Mucosa of rectum (tissue), 2 donors: ENCODE measurements around the gene TCFL5.

Experiments used
- H3K27ac ChIP-seq, 2 donors: one replicate each; pipeline ENCODE4 v1.7.0; 2013; ENCODE audit warnings: inconsistent platforms in 2 of 2, low read depth in 2 of 2, low read length in 2 of 2
- H3K27me3 ChIP-seq, 2 donors: one replicate each; pipeline ENCODE4 v1.7.0; 2013; ENCODE audit warnings: low read length in 2 of 2; ENCODE audit not compliant: control insufficient read depth in 2 of 2, insufficient read depth in 2 of 2
- H3K36me3 ChIP-seq, 2 donors: one replicate each; pipeline ENCODE4 v1.7.0; 2013; ENCODE audit warnings: low read length in 2 of 2; ENCODE audit not compliant: control insufficient read depth in 2 of 2, insufficient read depth in 2 of 2
- H3K4me1 ChIP-seq, 2 donors: one replicate each; pipeline ENCODE4 v1.7.0; 2013; ENCODE audit warnings: low read length in 2 of 2, mild to moderate bottlenecking in 1 of 2; ENCODE audit not compliant: control insufficient read depth in 2 of 2, insufficient read depth in 2 of 2
- H3K4me3 ChIP-seq, 2 donors: one replicate each; pipeline ENCODE4 v1.7.0; 2013; ENCODE audit warnings: low read length in 2 of 2
- H3K9ac ChIP-seq, 2 donors: one replicate each; pipeline ENCODE4 v1.7.0; 2013; ENCODE audit warnings: low read length in 2 of 2, low read depth in 1 of 2, mild to moderate bottlenecking in 1 of 2
- H3K9me3 ChIP-seq, 2 donors: one replicate each; pipeline ENCODE4 v1.7.0; 2013; ENCODE audit warnings: low read length in 2 of 2; ENCODE audit not compliant: control insufficient read depth in 2 of 2
- donor health status: healthy.
- donor health status: Normal muscosa, but diverticular disease.

TCFL5 gene

GRCh38 chr20:62816884-62817873, 44.4 kb downstream of the TCFL5 start, which contains the start of gene COL9A3:
Gene COL9A3, plus strand, starts transcription at chr20:62817050. Its CDS starts 15 bp downstream, at chr20:62817065.
- no peaks in the 10 kb centered on the region for H3K9me3 ChIP-seq
- H3K9ac ChIP-seq, result no peak within 1 kb of the TSS
- no peak within 1 kb of the TSS for H3K4me3 ChIP-seq
- H3K4me1 ChIP-seq, result peaks cover 2 to 4% of the 10 kb centered on the region in 2 donors
- peaks cover 0 to 2% of the 10 kb centered on the region in 2 donors for H3K36me3 ChIP-seq
- no peak within 1 kb of the TSS for H3K27ac ChIP-seq
- peaks cover 21 to 41% of the 10 kb centered on the region in 2 donors for H3K27me3 ChIP-seq

GRCh38 chr20:62816031-62816883, 45.4 kb downstream of the TCFL5 start:
- no peak overlapping the region for H3K9ac ChIP-seq
- H3K4me3 ChIP-seq, result no peak overlapping the region
- H3K4me1 ChIP-seq, result peaks cover 2 to 4% of the 10 kb centered on the region in 2 donors
- H3K27ac ChIP-seq, result no peak overlapping the region
- peaks cover 4 to 9% of the 10 kb centered on the region in 2 donors for H3K36me3 ChIP-seq
- peaks cover 21 to 41% of the 10 kb centered on the region in 2 donors for H3K27me3 ChIP-seq
- no peaks in the 10 kb centered on the region for H3K9me3 ChIP-seq

GRCh38 chr20:62815066-62815991, 46.3 kb downstream of the TCFL5 start:
- Histone ChIP-seq H3K27ac (no peak overlapping the region), H3K36me3 (peaks cover 10 to 12% of the 10 kb centered on the region in 2 donors), H3K9ac (no peak overlapping the region), H3K9me3 (no peaks in the 10 kb centered on the region), H3K27me3 (peaks cover 21 to 41% of the 10 kb centered on the region in 2 donors), H3K4me1 (peaks cover 2 to 4% of the 10 kb centered on the region in 2 donors), H3K4me3 (no peak overlapping the region)

GRCh38 chr20:62814709-62815065, 46.9 kb downstream of the TCFL5 start:
- Histone ChIP-seq H3K27me3 (peaks cover 21 to 38% of the 10 kb centered on the region in 2 donors), H3K4me1 (peaks cover 2 to 4% of the 10 kb centered on the region in 2 donors), H3K36me3 (peaks cover 17 to 18% of the 10 kb centered on the region in 2 donors), H3K4me3 (no peak overlapping the region), H3K9me3 (no peaks in the 10 kb centered on the region), H3K27ac (no peak overlapping the region), H3K9ac (no peak overlapping the region)

- H3K27ac ChIP-seq, result no peak overlapping the region
- H3K9me3 ChIP-seq, result no peaks in the 10 kb centered on the region
- peaks cover 21 to 34% of the 10 kb centered on the region in 2 donors for H3K27me3 ChIP-seq
- peaks cover 2 to 4% of the 10 kb centered on the region in 2 donors for H3K4me1 ChIP-seq
- no peak overlapping the region for H3K9ac ChIP-seq
- H3K36me3 ChIP-seq, result peaks cover 22 to 23% of the 10 kb centered on the region in 2 donors
- no peak overlapping the region for H3K4me3 ChIP-seq
Observed at GRCh38 chr20:62814060-62814708, 47.4 kb downstream of the TCFL5 start.

- Histone ChIP-seq H3K4me1 (peaks cover 0 to under 1% of the 10 kb centered on the region in 2 donors), H3K36me3 (peaks cover 25 to 26% of the 10 kb centered on the region in 2 donors), H3K9ac (no peak overlapping the region)
Observed at GRCh38 chr20:62813588-62813987, 48.0 kb downstream of the TCFL5 start.

GRCh38 chr20:62812907-62813200, 48.8 kb downstream of the TCFL5 start:
- H3K9ac ChIP-seq, result no peak overlapping the region
- no peak overlapping the region for H3K27ac ChIP-seq
- no peaks in the 10 kb centered on the region for H3K9me3 ChIP-seq
- no peak overlapping the region for H3K4me3 ChIP-seq
- H3K36me3 ChIP-seq, result peaks cover 29 to 32% of the 10 kb centered on the region in 2 donors
- peaks cover 12 to 26% of the 10 kb centered on the region in 2 donors for H3K27me3 ChIP-seq
- peaks cover 0 to 1% of the 10 kb centered on the region in 2 donors for H3K4me1 ChIP-seq

More at GRCh38 chr20:62813588-62813987, 48.0 kb downstream of the TCFL5 start:
- Histone ChIP-seq H3K4me3 (no peak overlapping the region), H3K9me3 (no peaks in the 10 kb centered on the region), H3K27ac (no peak overlapping the region), H3K27me3 (peaks cover 19 to 30% of the 10 kb centered on the region in 2 donors)

- H3K27me3 ChIP-seq, result peaks cover 10 to 22% of the 10 kb centered on the region in 2 donors
- no peak overlapping the region for H3K4me3 ChIP-seq
- H3K9me3 ChIP-seq, result no peaks in the 10 kb centered on the region
- H3K9ac ChIP-seq, result no peak overlapping the region
- peaks cover 34 to 37% of the 10 kb centered on the region in 2 donors for H3K36me3 ChIP-seq
- peaks cover 0 to 3% of the 10 kb centered on the region in 2 donors for H3K4me1 ChIP-seq
- H3K27ac ChIP-seq, result no peak overlapping the region
Observed at GRCh38 chr20:62812181-62812906, 49.3 kb downstream of the TCFL5 start.
